Activated CD8-positive, alpha-beta T cell treated with anti-CD3 and anti-CD28 coated beads for 36 hours (primary cell): ENCODE measurements around the gene GATAD2A. TPM values are rescaled to one million over a fixed set of nuclear protein-coding genes. Genes with fewer than 3 reads are reported as not detected.

Experiments used
- ATAC-seq: fragments of 200-7000 bp; cut with Tn5 transposase; one replicate; pipeline ENCODE4 v1.10.0; 2021; ENCODE audit warnings: mild to moderate bottlenecking, moderate library complexity
- CTCF ChIA-PET: fragments of 350-600 bp; sonication (Branson Sonifier 250); formaldehyde crosslinking; loops from one replicate; lab custom pipeline; 2021; ENCODE audit warnings: antibody characterized with exemption; lab: Charles Lee
- POLR2A ChIA-PET: fragments of 350-600 bp; sonication (Branson Sonifier 250); formaldehyde crosslinking; loops from one replicate; lab custom pipeline; 2021; ENCODE audit warnings: antibody characterized with exemption; lab: Charles Lee
- DNase-seq: peaks from one replicate; pipeline ENCODE4 v3.0.0-alpha.2; 2020
- H3K27ac Mint-ChIP-seq: one replicate; pipeline ENCODE4 v1.8.0; 2021; ENCODE audit warnings: mild to moderate bottlenecking, mixed read lengths
- H3K27me3 Mint-ChIP-seq: one replicate; pipeline ENCODE4 v1.8.0; 2021; ENCODE audit warnings: mixed read lengths
- H3K36me3 Mint-ChIP-seq: one replicate; pipeline ENCODE4 v1.8.0; 2021; ENCODE audit warnings: low read depth, mixed read lengths
- H3K4me1 Mint-ChIP-seq: one replicate; pipeline ENCODE4 v1.8.0; 2021; ENCODE audit warnings: low read depth, mixed read lengths
- H3K4me3 Mint-ChIP-seq: one replicate; pipeline ENCODE4 v1.8.0; 2021; ENCODE audit warnings: mild to moderate bottlenecking, moderate library complexity, mixed read lengths
- H3K9me3 Mint-ChIP-seq: one replicate; pipeline ENCODE4 v1.8.0; 2021; ENCODE audit warnings: mixed read lengths
- intact Hi-C: fragments of 100-400 bp; cut with micrococcal nuclease; formaldehyde crosslinking; loops from one replicate; pipeline ENCODE4 v1.10.0; 2022
- total RNA-seq, 2 experiments: library from RNA; stranded (reverse); gene quantifications; one replicate each; pipeline ENCODE4 v1.2.3, GENCODE V29; 2021
- TF ChIP-seq, protein P1 (sequence below): fragments of 200-600 bp; IDR thresholded peaks from one replicate; pipeline ENCODE4 v1.8.0; 2022; ENCODE audit warnings: antibody characterized with exemption, mild to moderate bottlenecking

GATAD2A gene
- total RNA-seq, 2 experiments from 2014 or later: 132 to 136 TPM

DNA sequence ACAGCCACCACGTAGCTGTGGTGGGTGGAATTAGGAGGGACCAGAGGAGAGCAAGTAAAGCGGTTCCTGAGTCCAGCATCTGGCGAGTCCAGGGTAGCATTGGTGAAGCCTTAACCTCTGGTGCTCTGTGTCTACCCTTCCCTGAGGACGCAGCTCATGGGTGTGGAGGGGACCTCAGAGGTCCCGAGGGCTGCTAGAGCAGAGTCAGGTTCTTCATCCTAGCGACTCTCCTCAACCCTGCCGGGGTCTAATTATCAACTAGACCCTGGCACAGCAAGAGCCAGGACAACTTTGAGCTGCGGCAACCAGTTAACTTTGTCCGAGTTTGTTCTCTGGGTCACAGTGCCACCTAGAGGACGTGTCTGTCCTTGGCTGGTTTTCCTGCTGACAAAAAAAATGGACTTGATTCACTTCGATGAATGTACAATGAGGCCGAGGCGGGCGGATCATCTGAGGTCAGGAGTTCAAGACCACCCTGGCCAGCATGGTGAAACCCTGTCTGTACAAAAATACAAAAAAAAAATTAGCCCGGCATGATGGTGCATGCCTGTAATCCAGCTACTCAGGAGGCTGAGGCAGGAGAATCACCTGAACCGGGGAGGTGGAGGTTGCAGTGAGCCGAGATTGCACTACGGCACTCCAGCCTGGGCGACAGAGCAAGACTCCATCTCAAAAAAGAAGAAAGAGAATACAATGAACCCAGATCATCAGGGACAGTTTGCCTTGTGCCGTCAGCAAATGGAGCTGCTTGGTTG lies 84.9 kb downstream of the GATAD2A start:
- TF ChIP-seq, protein P1, sequence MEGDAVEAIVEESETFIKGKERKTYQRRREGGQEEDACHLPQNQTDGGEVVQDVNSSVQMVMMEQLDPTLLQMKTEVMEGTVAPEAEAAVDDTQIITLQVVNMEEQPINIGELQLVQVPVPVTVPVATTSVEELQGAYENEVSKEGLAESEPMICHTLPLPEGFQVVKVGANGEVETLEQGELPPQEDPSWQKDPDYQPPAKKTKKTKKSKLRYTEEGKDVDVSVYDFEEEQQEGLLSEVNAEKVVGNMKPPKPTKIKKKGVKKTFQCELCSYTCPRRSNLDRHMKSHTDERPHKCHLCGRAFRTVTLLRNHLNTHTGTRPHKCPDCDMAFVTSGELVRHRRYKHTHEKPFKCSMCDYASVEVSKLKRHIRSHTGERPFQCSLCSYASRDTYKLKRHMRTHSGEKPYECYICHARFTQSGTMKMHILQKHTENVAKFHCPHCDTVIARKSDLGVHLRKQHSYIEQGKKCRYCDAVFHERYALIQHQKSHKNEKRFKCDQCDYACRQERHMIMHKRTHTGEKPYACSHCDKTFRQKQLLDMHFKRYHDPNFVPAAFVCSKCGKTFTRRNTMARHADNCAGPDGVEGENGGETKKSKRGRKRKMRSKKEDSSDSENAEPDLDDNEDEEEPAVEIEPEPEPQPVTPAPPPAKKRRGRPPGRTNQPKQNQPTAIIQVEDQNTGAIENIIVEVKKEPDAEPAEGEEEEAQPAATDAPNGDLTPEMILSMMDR: peak; percentile 75
- peak overlapping the region; percentile 82 for H3K27ac Mint-ChIP-seq
- peaks cover 23% of the 10 kb centered on the region for H3K36me3 Mint-ChIP-seq
- intact Hi-C loops: no loop called here
- H3K4me3 Mint-ChIP-seq: no peak overlapping the region
- no peaks in the 10 kb centered on the region for H3K27me3 Mint-ChIP-seq
- H3K9me3 Mint-ChIP-seq: no peaks in the 10 kb centered on the region
- ATAC-seq (peak; percentile 34), DNase-seq (peak; percentile 87)
- ChIA-PET POLR2A (interaction anchor here (0.7 to 2.8 kb wide), 13 partner anchors 15 to 154 kb away, joined by 3 to 14 read pairs (median 4); partner anchors contain the start of genes NDUFA13 and TSSK6), CTCF (interaction anchor here (0.7 to 6.5 kb wide), 42 partner anchors 8 to 348 kb away, joined by 3 to 135 read pairs (median 6); partner anchors contain the start of genes GATAD2A and NR2C2AP)
- H3K4me1 Mint-ChIP-seq: peaks cover 58% of the 10 kb centered on the region

DNA sequence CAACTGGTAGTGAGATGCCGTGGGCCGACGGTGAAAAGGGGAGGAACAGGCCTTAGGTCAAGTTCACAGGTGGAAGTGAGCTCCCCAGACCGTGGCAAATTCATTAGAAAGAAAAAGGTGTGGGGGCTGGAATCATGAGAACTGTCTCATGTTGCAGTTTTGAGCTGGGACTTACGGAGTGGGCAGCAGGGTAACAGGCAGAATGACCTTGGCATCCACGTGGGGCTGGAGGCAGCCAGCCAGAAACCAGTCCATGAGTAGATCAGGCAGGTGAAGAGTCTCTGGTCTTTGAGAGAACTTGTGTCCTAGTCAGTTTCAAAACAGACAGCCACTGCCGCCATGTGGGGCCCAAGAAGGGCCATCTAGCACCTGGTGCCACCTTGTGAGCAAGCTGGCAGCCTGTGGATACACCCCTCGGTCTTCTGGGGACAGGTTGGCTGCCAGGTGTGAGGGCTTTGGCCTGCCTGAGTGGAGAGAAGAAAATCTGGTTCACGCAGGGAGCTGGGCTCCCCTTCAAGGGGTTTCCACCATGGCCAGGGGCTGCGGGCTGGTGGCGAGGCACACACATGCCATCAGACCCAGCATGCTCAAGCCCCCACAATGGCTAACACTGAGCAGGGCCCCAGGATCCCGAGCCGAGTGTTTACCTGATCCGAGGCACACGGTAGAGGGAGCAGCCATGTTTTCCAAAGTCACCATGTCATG lies 86.0 kb downstream of the GATAD2A start:
- peaks cover 30% of the 10 kb centered on the region for H3K36me3 Mint-ChIP-seq

DNA sequence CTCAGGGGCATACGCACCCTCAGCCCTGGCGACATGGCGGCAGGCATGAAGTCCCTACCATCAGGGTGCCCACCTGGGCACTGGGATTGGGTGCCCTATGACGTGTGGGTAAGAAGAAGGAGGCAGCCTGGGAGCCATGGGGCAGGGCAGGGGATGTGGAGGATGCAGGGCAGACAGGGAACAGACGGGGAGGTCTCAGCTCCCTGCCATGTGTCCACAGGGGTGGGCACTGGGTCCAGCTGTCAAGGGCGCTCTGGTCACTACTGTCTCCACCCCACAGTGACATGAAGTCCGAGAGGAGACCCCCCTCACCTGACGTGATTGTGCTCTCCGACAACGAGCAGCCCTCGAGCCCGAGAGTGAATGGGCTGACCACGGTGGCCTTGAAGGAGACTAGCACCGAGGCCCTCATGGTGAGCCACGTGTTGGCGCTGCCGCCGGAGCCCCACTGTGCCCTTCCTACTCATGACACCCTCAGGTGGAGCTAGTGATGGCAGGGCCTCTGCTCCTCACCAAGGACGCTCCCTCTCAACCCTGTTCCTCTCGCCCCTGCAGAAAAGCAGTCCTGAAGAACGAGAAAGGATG lies 86.6 kb downstream of the GATAD2A start:
- H3K4me1 Mint-ChIP-seq: peaks cover 40% of the 10 kb centered on the region
- no peak for ATAC-seq
- H3K36me3 Mint-ChIP-seq: peaks cover 34% of the 10 kb centered on the region
- no peaks in the 10 kb centered on the region for H3K9me3 Mint-ChIP-seq
- CTCF ChIA-PET: interaction anchor here (1.1 to 6.5 kb wide), 8 partner anchors 12 to 170 kb away, joined by 3 to 135 read pairs (median 6); partner anchors contain the start of genes NDUFA13 and TSSK6
- H3K27me3 Mint-ChIP-seq: no peaks in the 10 kb centered on the region
- no peak for DNase-seq
- POLR2A ChIA-PET: interaction anchor here (1.0 to 2.6 kb wide), 2 partner anchors 81 to 85 kb away, joined by 4 to 10 read pairs; no protein-coding TSS in a partner anchor
- intact Hi-C loops: no loop called here
- H3K4me3 Mint-ChIP-seq: no peak overlapping the region
- H3K27ac Mint-ChIP-seq: no peak overlapping the region
- TF ChIP-seq, protein P1: no peak

More for the DNA sequence above, 86.0 kb downstream of the GATAD2A start:
- intact Hi-C loops: no loop called here
- TF ChIP-seq, protein P1: no peak
- CTCF ChIA-PET: interaction anchor here (0.5 to 6.5 kb wide), 34 partner anchors 12 to 751 kb away, joined by 3 to 135 read pairs (median 6); partner anchors contain the start of genes GATAD2A and NR2C2AP
- peaks cover 47% of the 10 kb centered on the region for H3K4me1 Mint-ChIP-seq
- ATAC-seq (no peak), DNase-seq (no peak)
- H3K4me3 Mint-ChIP-seq: no peak overlapping the region
- no peaks in the 10 kb centered on the region for H3K27me3 Mint-ChIP-seq
- H3K9me3 Mint-ChIP-seq: no peaks in the 10 kb centered on the region
- H3K27ac Mint-ChIP-seq: no peak overlapping the region
- POLR2A ChIA-PET: interaction anchor here (1.0 to 2.8 kb wide), 5 partner anchors 24 to 126 kb away, joined by 3 to 14 read pairs (median 7); partner anchors contain the start of genes NDUFA13 and TSSK6

DNA sequence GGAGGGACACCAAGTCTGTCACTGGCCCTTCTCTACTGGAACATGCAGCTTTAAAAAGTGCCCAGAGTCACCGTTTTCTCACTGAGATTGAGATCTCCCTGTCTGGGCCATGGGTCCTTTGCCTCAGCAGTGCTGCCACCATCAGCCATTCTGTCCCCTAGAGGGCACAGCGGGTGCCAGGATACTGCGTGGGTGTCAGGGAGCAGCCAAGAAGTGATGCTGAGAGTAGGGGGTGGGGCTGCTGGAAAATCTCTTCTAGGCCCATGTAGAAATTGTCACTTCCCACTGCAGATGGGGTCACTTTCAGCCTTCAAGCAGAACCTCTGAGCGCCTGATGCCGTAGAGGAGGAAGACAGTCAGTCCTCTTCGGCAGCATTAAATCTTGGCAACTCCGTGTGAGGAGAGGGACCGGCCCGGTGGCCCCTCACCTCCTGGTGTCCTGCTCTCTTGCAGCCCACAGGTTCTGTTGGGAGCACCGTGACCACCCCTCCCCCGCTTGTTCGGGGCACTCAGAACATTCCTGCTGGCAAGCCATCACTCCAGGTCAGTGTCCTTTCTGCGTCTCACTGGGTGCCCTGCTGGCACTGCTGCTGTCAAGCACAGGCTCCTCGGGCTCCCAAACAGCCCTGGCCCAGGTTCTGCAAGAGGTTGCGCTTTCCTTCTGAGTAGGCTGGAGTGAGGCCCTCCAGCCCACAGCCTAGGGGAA lies 88.5 kb downstream of the GATAD2A start:
- no peak for ATAC-seq

More for the DNA sequence above, 88.5 kb downstream of the GATAD2A start:
- DNase-seq: no peak
- Mint-ChIP-seq H3K9me3 (no peaks in the 10 kb centered on the region), H3K4me1 (peaks cover 23% of the 10 kb centered on the region), H3K27me3 (no peaks in the 10 kb centered on the region), H3K27ac (no peak overlapping the region), H3K4me3 (no peak overlapping the region), H3K36me3 (peaks cover 40% of the 10 kb centered on the region)
- TF ChIP-seq, protein P1: no peak
- CTCF ChIA-PET: interaction anchor here (1.5 kb wide), 2 partner anchors 22 to 127 kb away, joined by 3 to 7 read pairs; partner anchors contain the start of genes NDUFA13 and TSSK6
- POLR2A ChIA-PET: no interaction called here
- intact Hi-C loops: no loop called here
